NK-92 treated with Interleukin-12 subunit alpha and Interleukin-12 subunit beta, amount 100 ng/mL, for 24 hours (cell line): Measurements from ENCODE around the gene ROS1.

Experiments used
- DNase-seq: peaks from one replicate; lab custom pipeline; 2025; lab: John Stamatoyannopoulos, UW

ROS1 gene

GRCh38 chr6:117309069-117309468 is 116.7 kb downstream of the ROS1 start:
- no peak for DNase-seq

- DNase-seq: no peak
Observed at GRCh38 chr6:117307655-117308054, 118.1 kb downstream of the ROS1 start.

- no peak for DNase-seq
Observed at GRCh38 chr6:117306227-117306790, 119.4 kb downstream of the ROS1 start.

- no peak for DNase-seq
Observed at GRCh38 chr6:117304446-117304845, 121.3 kb downstream of the ROS1 start.

GRCh38 chr6:117303323-117303722 is 122.4 kb downstream of the ROS1 start:
- DNase-seq: no peak

GRCh38 chr6:117298941-117299340 is 126.8 kb downstream of the ROS1 start:
- DNase-seq: no peak

GRCh38 chr6:117290173-117290846 is 135.4 kb downstream of the ROS1 start:
- DNase-seq: no peak

- no peak for DNase-seq
Observed at GRCh38 chr6:117288083-117288715, 137.5 kb downstream of the ROS1 start.

GRCh38 chr6:117280922-117281321 is 144.8 kb downstream of the ROS1 start:
- no peak for DNase-seq

GRCh38 chr6:117276778-117277316 is 148.9 kb downstream of the ROS1 start:
- no peak for DNase-seq

- DNase-seq: no peak
Observed at GRCh38 chr6:117275711-117276110, 150.0 kb downstream of the ROS1 start.

GRCh38 chr6:117275205-117275604 is 150.5 kb downstream of the ROS1 start:
- DNase-seq: no peak

GRCh38 chr6:117272891-117273290 is 152.9 kb downstream of the ROS1 start:
- no peak for DNase-seq

- no peak for DNase-seq
Observed at GRCh38 chr6:117272032-117272866, 153.5 kb downstream of the ROS1 start.

GRCh38 chr6:117270843-117271507 is 154.8 kb downstream of the ROS1 start:
- no peak for DNase-seq

GRCh38 chr6:117270055-117270842 is 155.5 kb downstream of the ROS1 start:
- no peak for DNase-seq

GRCh38 chr6:117269638-117270054 is 156.1 kb downstream of the ROS1 start:
- DNase-seq: no peak

- no peak for DNase-seq
Observed at GRCh38 chr6:117268924-117269323, 156.8 kb downstream of the ROS1 start.

GRCh38 chr6:117267766-117268534 is 157.8 kb downstream of the ROS1 start:
- DNase-seq: no peak

GRCh38 chr6:117267054-117267347 is 158.7 kb downstream of the ROS1 start:
- DNase-seq: no peak
